Measurements from ENCODE around the gene EIF2S1.

- TF ChIP-seq EZH2 (IDR thresholded peaks at IDR 0.05; ENCODE audit: low read length, unreplicated experiment) (no peak), CTCF (conservative IDR thresholded peaks at IDR 0.05; ENCODE audit: low read depth, low read length) (no peak)
Observed at GRCh38 chr14:67400434-67400833, 40.3 kb downstream of the EIF2S1 start.
